Common myeloid progenitor, CD34-positive (primary cell): ENCODE measurements around the gene GLRA2.

ENCODE experiments used
- CTCF ChIA-PET: fragments of 350-600 bp; sonication (Branson Sonifier 250); formaldehyde crosslinking; loops from one replicate; lab custom pipeline; 2021; ENCODE audit warnings: antibody characterized with exemption; lab: Charles Lee
- POLR2A ChIA-PET: fragments of 350-600 bp; sonication (Branson Sonifier 250); formaldehyde crosslinking; loops from one replicate; lab custom pipeline; 2021; ENCODE audit warnings: antibody characterized with exemption; lab: Charles Lee
- DNase-seq, 3 donors: peaks; one replicate each; pipeline versions ENCODE4 v3.0.0 to v3.0.0-alpha.2; 2013
- H3K27ac ChIP-seq, 2 experiments: 1 replicate in 1 of 2; 2 replicates in 1 of 2; pipeline ENCODE4 v1.7.0; 2013; ENCODE audit warnings: inconsistent platforms in 2 of 2, low read length in 2 of 2, mild to moderate bottlenecking in 2 of 2, low read depth in 1 of 2, moderate library complexity in 1 of 2; ENCODE audit not compliant: severe bottlenecking in 2 of 2, insufficient read depth in 1 of 2, poor library complexity in 1 of 2
- H3K27me3 ChIP-seq, 5 experiments: replicated peaks in 2 of 5; 1 replicate in 3 of 5; 2 replicates in 2 of 5; pipeline versions ENCODE4 v1.6.1 to v1.7.0; 2013; ENCODE audit warnings: low read length in 4 of 5, mild to moderate bottlenecking in 2 of 5, moderate library complexity in 2 of 5, inconsistent platforms in 1 of 5; ENCODE audit not compliant: insufficient read depth in 5 of 5, control insufficient read depth in 4 of 5
- H3K36me3 ChIP-seq, 4 experiments: 1 replicate in 2 of 4; 2 replicates in 2 of 4; pipeline versions ENCODE4 v1.6.1 to v1.7.0; 2013; ENCODE audit warnings: low read length in 3 of 4, control low read depth in 1 of 4, mild to moderate bottlenecking in 1 of 4; ENCODE audit not compliant: control insufficient read depth in 4 of 4, insufficient read depth in 4 of 4
- H3K4me1 ChIP-seq, 4 experiments: 1 replicate in 3 of 4; 2 replicates in 1 of 4; pipeline versions ENCODE4 v1.6.1 to v1.7.1; 2013; ENCODE audit warnings: low read length in 3 of 4, mild to moderate bottlenecking in 3 of 4, control low read depth in 1 of 4, inconsistent platforms in 1 of 4, moderate library complexity in 1 of 4; ENCODE audit not compliant: control insufficient read depth in 4 of 4, insufficient read depth in 4 of 4; ENCODE audit errors: control extremely low read depth in 1 of 4
- H3K4me3 ChIP-seq, 7 experiments: 1 replicate in 4 of 7; 2 replicates in 3 of 7; pipeline versions ENCODE4 v1.5.1 to v1.7.0; 2013; ENCODE audit warnings: mild to moderate bottlenecking in 7 of 7, low read length in 6 of 7, moderate library complexity in 6 of 7, inconsistent platforms in 2 of 7, low read depth in 2 of 7, control low read depth in 1 of 7; ENCODE audit not compliant: insufficient read depth in 4 of 7, control insufficient read depth in 1 of 7; ENCODE audit errors: extremely low read depth in 1 of 7
- H3K9me3 ChIP-seq, 5 experiments: 1 replicate in 4 of 5; 2 replicates in 1 of 5; pipeline versions ENCODE4 v1.6.1 to v1.7.1; 2013; ENCODE audit warnings: low read length in 4 of 5, mild to moderate bottlenecking in 2 of 5, inconsistent platforms in 1 of 5, low read depth in 1 of 5, moderate library complexity in 1 of 5; ENCODE audit not compliant: control insufficient read depth in 4 of 5, insufficient read depth in 2 of 5; ENCODE audit errors: control extremely low read depth in 1 of 5
- WGBS: methylation state at CpG from one replicate; pipeline ENCODE4 v1.1.5; 2013; ENCODE audit not compliant: insufficient coverage; 5-methylcytosine and 5-hydroxymethylcytosine counted together

Gene GLRA2

GRCh38 chrX:14729058-14729457 lies 199.7 kb downstream of the GLRA2 start:
- no peaks in the 10 kb centered on the region for H3K27me3 ChIP-seq
- no peaks in the 10 kb centered on the region for H3K36me3 ChIP-seq
- H3K27ac ChIP-seq = no peak overlapping the region
- no CpG with 5 or more reads among the region's 1 CpG for WGBS
- no peak for DNase-seq
- CTCF ChIA-PET = no interaction called here
- peaks cover 0 to 2% (median 0%) of the 10 kb centered on the region in 5 experiments for H3K9me3 ChIP-seq
- H3K4me3 ChIP-seq = no peak overlapping the region
- H3K4me1 ChIP-seq = no peaks in the 10 kb centered on the region
- POLR2A ChIA-PET = no interaction called here

- Histone ChIP-seq H3K9me3 (no peaks in the 10 kb centered on the region), H3K4me3 (no peak overlapping the region), H3K27me3 (no peaks in the 10 kb centered on the region), H3K27ac (no peak overlapping the region), H3K4me1 (no peaks in the 10 kb centered on the region), H3K36me3 (no peaks in the 10 kb centered on the region)
- WGBS = 100% methylated on average over 2 of the region's 4 CpGs
- no peak for DNase-seq
- ChIA-PET POLR2A (no interaction called here), CTCF (no interaction called here)
Observed at GRCh38 chrX:14738643-14739042, 209.3 kb downstream of the GLRA2 start.

- no peak overlapping the region for H3K27ac ChIP-seq
Observed at GRCh38 chrX:14753441-14753840, 224.1 kb downstream of the GLRA2 start.

GRCh38 chrX:14758029-14758491 lies 228.7 kb downstream of the GLRA2 start:
- POLR2A ChIA-PET = no interaction called here
- H3K27me3 ChIP-seq = peaks cover 0 to 5% (median 0%) of the 10 kb centered on the region in 5 experiments
- CTCF ChIA-PET = no interaction called here

More at GRCh38 chrX:14753441-14753840, 224.1 kb downstream of the GLRA2 start:
- H3K4me1 ChIP-seq = no peaks in the 10 kb centered on the region
- POLR2A ChIA-PET = no interaction called here
- H3K4me3 ChIP-seq = no peak overlapping the region
- peaks cover 0 to 5% (median 0%) of the 10 kb centered on the region in 5 experiments for H3K9me3 ChIP-seq
- WGBS = 80% methylated on average over 1 of the region's 4 CpGs
- DNase-seq = no peak
- CTCF ChIA-PET = no interaction called here
- no peaks in the 10 kb centered on the region for H3K36me3 ChIP-seq
- H3K27me3 ChIP-seq = peaks cover 0 to 5% (median 0%) of the 10 kb centered on the region in 5 experiments

GRCh38 chrX:14775416-14775815 lies 246.1 kb downstream of the GLRA2 start:
- Histone ChIP-seq H3K4me1 (no peaks in the 10 kb centered on the region), H3K36me3 (no peaks in the 10 kb centered on the region), H3K27me3 (no peaks in the 10 kb centered on the region), H3K27ac (no peak overlapping the region), H3K9me3 (peaks cover 0 to 3% (median 0%) of the 10 kb centered on the region in 5 experiments), H3K4me3 (no peak overlapping the region)
- WGBS = 88% methylated on average over 3 of the region's 3 CpGs
- POLR2A ChIA-PET = no interaction called here
- no peak for DNase-seq
- CTCF ChIA-PET = no interaction called here

More at GRCh38 chrX:14758029-14758491, 228.7 kb downstream of the GLRA2 start:
- Histone ChIP-seq H3K9me3 (peaks cover 0 to 5% (median 0%) of the 10 kb centered on the region in 5 experiments), H3K4me1 (no peaks in the 10 kb centered on the region), H3K36me3 (no peaks in the 10 kb centered on the region), H3K27ac (no peak overlapping the region), H3K4me3 (no peak overlapping the region)
- no peak for DNase-seq
- 77% methylated on average over 3 of the region's 6 CpGs for WGBS

GRCh38 chrX:14776901-14777300 lies 247.6 kb downstream of the GLRA2 start:
- ChIA-PET POLR2A (no interaction called here), CTCF (interaction anchor here (1.4 kb wide), 1 partner anchor 293 kb away, joined by 3 read pairs; no protein-coding TSS in a partner anchor)
- Histone ChIP-seq H3K9me3 (peaks cover 0 to 3% (median 0%) of the 10 kb centered on the region in 5 experiments), H3K36me3 (no peaks in the 10 kb centered on the region), H3K4me1 (no peaks in the 10 kb centered on the region), H3K27ac (no peak overlapping the region), H3K27me3 (no peaks in the 10 kb centered on the region), H3K4me3 (no peak overlapping the region)
- 71% methylated on average over 1 of the region's 2 CpGs for WGBS
- no peak for DNase-seq

- ChIA-PET POLR2A (no interaction called here), CTCF (interaction anchor here (1.4 kb wide), 1 partner anchor 293 kb away, joined by 3 read pairs; no protein-coding TSS in a partner anchor)
- DNase-seq = no peak
- Histone ChIP-seq H3K27me3 (no peaks in the 10 kb centered on the region), H3K4me3 (no peak overlapping the region), H3K36me3 (no peaks in the 10 kb centered on the region), H3K27ac (no peak overlapping the region), H3K4me1 (no peaks in the 10 kb centered on the region), H3K9me3 (peaks cover 0 to 3% (median 0%) of the 10 kb centered on the region in 5 experiments)
- WGBS = no CpG with 5 or more reads among the region's 2 CpGs
Observed at GRCh38 chrX:14777525-14777924, 248.2 kb downstream of the GLRA2 start.
